ENCODE measurements around the gene MTRR. TPM values are rescaled to one million over a fixed set of nuclear protein-coding genes. Genes with fewer than 3 reads are reported as not detected.

MTRR gene
- total and polyA plus RNA-seq, 9 of the 15 experiments (the other 6 are each of a cell fraction or from before 2014, with no cell fraction given), result 39.3 to 84.6 (median 66.2) TPM

- CTCF ChIA-PET (ENCODE audit: low intra/inter-chr PET ratio), result no interaction called here
Measured at GRCh38 chr5:7878381-7878873, 9.5 kb downstream of the MTRR start.

DNA sequence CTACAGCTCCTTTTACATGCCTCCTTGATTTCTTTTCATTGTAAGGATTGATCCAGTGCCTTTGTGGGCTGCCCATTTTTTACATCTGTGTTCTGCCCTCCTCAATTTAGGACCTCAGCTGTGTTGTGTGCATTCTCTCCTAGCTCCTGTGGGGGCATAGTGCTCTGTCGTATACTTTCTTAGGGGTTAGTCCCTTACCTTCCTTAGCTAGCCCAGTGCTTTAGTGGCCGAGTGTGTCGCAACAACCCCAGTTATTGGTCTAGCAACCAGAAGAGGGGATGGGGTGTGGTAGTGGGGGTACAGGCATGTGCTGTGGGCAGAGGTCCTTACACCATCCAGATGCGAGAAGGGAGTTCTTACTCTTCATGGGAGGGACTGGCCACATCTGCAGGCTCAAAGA lies 12.1 kb downstream of the MTRR start:
- in situ Hi-C loops (cut with MboI) (no loop called here), intact Hi-C loops (cut with micrococcal nuclease) (no loop called here)
- FAIRE-seq, result no peak
- H3K9ac ChIP-seq (ENCODE audit: insufficient read depth in 1 of 2, low read depth in 2 of 2, low read length in 2 of 2), result no peak overlapping the region
- DNase-seq (ENCODE audit: extremely low read depth in 1 of 4, low spot score in 3 of 4), result peak in 1 of 4 experiments; percentile 29
- ChIA-PET POLR2A (interaction anchor here (0.6 to 1.4 kb wide), 4 partner anchors 12 to 737 kb away, joined by 3 to 6 read pairs (median 4); partner anchors contain the start of genes FASTKD3 and MTRR), CTCF (ENCODE audit: low intra/inter-chr PET ratio) (no interaction called here)
- H3K27me3 ChIP-seq (ENCODE audit: control insufficient read depth in 2 of 2, insufficient read depth in 2 of 2, low read length in 2 of 2), result no peaks in the 10 kb centered on the region
- H3K79me2 ChIP-seq (ENCODE audit: control insufficient read depth, insufficient read depth, low read length), result peaks cover 14% of the 10 kb centered on the region; the same call in 2 of the 3 replicates
- no peaks in the 10 kb centered on the region for H3K9me1 ChIP-seq (ENCODE audit: control insufficient read depth, insufficient read depth, low read length)
- no peak overlapping the region for H3K27ac ChIP-seq (ENCODE audit: extremely low read depth, low read depth, low read length)
- TF ChIP-seq ZNF197 (CRISPR knock-in tag; IDR thresholded peaks at IDR 0.05; ENCODE audit: low read depth) (no peak), CEBPG (CRISPR knock-in tag; IDR thresholded peaks at IDR 0.05) (no peak), CEBPG (tag; conservative IDR thresholded peaks at IDR 0.05 in 1 of 2, IDR thresholded peaks at IDR 0.05 in 1 of 2) (0 out of 4 replicates have a peak, but pooled peaks of 1 of the 2 experiments have one; percentile 17), CEBPB (tag; IDR thresholded peaks at IDR 0.05) (peak; percentile 75)
- no peaks in the 10 kb centered on the region for H3K4me1 ChIP-seq (replicated peaks in 1 of 2; ENCODE audit: control insufficient read depth in 2 of 2, insufficient read depth in 2 of 2, low read length in 2 of 2)
- peaks cover 98% of the 10 kb centered on the region for H3K36me3 ChIP-seq (ENCODE audit: control insufficient read depth, insufficient read depth, low read length)
- H4K20me1 ChIP-seq (replicated peaks; ENCODE audit: control insufficient read depth, insufficient read depth, low read length), result no peaks in the 10 kb centered on the region; the same call in 1 of the 2 replicates
- H3K4me2 ChIP-seq (ENCODE audit: insufficient read depth, low read length), result no peak overlapping the region
- ATAC-seq, result peak; percentile 67
- no peak overlapping the region for H2AFZ ChIP-seq (ENCODE audit: low read depth, low read length)
- no TSS peak for BruUV-seq (replicated peaks)
- H3K9me3 ChIP-seq (replicated peaks; ENCODE audit: control insufficient read depth, insufficient read depth, low read depth, low read length), result no peaks in the 10 kb centered on the region
- no peak overlapping the region for H3K4me3 ChIP-seq
- WGBS (ENCODE audit: insufficient coverage, low coverage, missing lambda C conversion rate), result 95% methylated on average over 4 of the region's 4 CpGs

More at GRCh38 chr5:7878381-7878873, 9.5 kb downstream of the MTRR start:
- H3K79me2 ChIP-seq (ENCODE audit: control insufficient read depth, insufficient read depth, low read length), result peaks cover 38% of the 10 kb centered on the region
- in situ Hi-C loops (cut with MboI), result no loop called here
- no peak for ATAC-seq
- no peak for DNase-seq (ENCODE audit: extremely low read depth in 1 of 4, low spot score in 3 of 4)
- H2AFZ ChIP-seq (ENCODE audit: low read depth, low read length), result no peak overlapping the region
- H3K27me3 ChIP-seq (ENCODE audit: control insufficient read depth in 2 of 2, insufficient read depth in 2 of 2, low read length in 2 of 2), result no peaks in the 10 kb centered on the region
- TF ChIP-seq ZNF699 (CRISPR knock-in tag; IDR thresholded peaks at IDR 0.05; ENCODE audit: insufficient replicate concordance) (no peak), JUN (IDR thresholded peaks at IDR 0.05; ENCODE audit: borderline replicate concordance, low read depth, low read length) (no peak), JUN (CRISPR knock-in tag; IDR thresholded peaks at IDR 0.05; ENCODE audit: borderline replicate concordance) (no peak), GABPB2 (CRISPR knock-in tag; conservative IDR thresholded peaks at IDR 0.05) (no peak), EP300 (IDR thresholded peaks at IDR 0.05; ENCODE audit: low read length) (no peak), CEBPG (CRISPR knock-in tag; IDR thresholded peaks at IDR 0.05) (no peak), CEBPG (tag; conservative IDR thresholded peaks at IDR 0.05 in 1 of 2, IDR thresholded peaks at IDR 0.05 in 1 of 2) (0 out of 4 replicates have a peak, but pooled peaks of 1 of the 2 experiments have one; percentile 16), ZNF384 (IDR thresholded peaks at IDR 0.05; ENCODE audit: low read depth, low read length) (no peak), RCOR1 (IDR thresholded peaks at IDR 0.05; ENCODE audit: borderline replicate concordance in 1 of 2, low read depth in 2 of 2, low read length in 2 of 2) (no peak)
- H4K20me1 ChIP-seq (replicated peaks; ENCODE audit: control insufficient read depth, insufficient read depth, low read length), result no peaks in the 10 kb centered on the region; the same call in 1 of the 2 replicates
- no peak overlapping the region for H3K4me3 ChIP-seq
- no peak overlapping the region for H3K9ac ChIP-seq (ENCODE audit: insufficient read depth in 1 of 2, low read depth in 2 of 2, low read length in 2 of 2)
- FAIRE-seq, result no peak
- intact Hi-C loops (cut with micrococcal nuclease), result no loop called here
- no TSS peak for BruUV-seq (replicated peaks)
- H3K36me3 ChIP-seq (ENCODE audit: control insufficient read depth, insufficient read depth, low read length), result peaks cover 99% of the 10 kb centered on the region
- no peaks in the 10 kb centered on the region for H3K9me3 ChIP-seq (replicated peaks; ENCODE audit: control insufficient read depth, insufficient read depth, low read depth, low read length)
- POLR2A ChIA-PET, result interaction anchor here (1.4 kb wide), 1 partner anchor 8 kb away, joined by 6 read pairs; no protein-coding TSS in a partner anchor
- no peak overlapping the region for H3K4me2 ChIP-seq (ENCODE audit: insufficient read depth, low read length)
- H3K27ac ChIP-seq (ENCODE audit: extremely low read depth, low read depth, low read length), result no peak overlapping the region
- H3K4me1 ChIP-seq (replicated peaks in 1 of 2; ENCODE audit: control insufficient read depth in 2 of 2, insufficient read depth in 2 of 2, low read length in 2 of 2), result no peaks in the 10 kb centered on the region
- no peaks in the 10 kb centered on the region for H3K9me1 ChIP-seq (ENCODE audit: control insufficient read depth, insufficient read depth, low read length)

Measured in K562 (cell line).